ENCODE results near the gene TSPYL2.

The TSPYL2 gene

GRCh38 chrX:53065104-53065503, 17.1 kb upstream of the TSPYL2 start:
- Histone ChIP-seq H3K4me3 (no peak overlapping the region), H3K27me3 (no peaks in the 10 kb centered on the region), H3K9me3 (no peaks in the 10 kb centered on the region), H3K27ac (no peak overlapping the region), H3K4me1 (no peaks in the 10 kb centered on the region), H3K36me3 (no peaks in the 10 kb centered on the region)
- no peak for DNase-seq
- intact Hi-C loops (cut with DNase I; ENCODE audit: low total_unique reads): no loop called here
- no peak for TF ChIP-seq CTCF (IDR thresholded peaks at IDR 0.05)

DNA sequence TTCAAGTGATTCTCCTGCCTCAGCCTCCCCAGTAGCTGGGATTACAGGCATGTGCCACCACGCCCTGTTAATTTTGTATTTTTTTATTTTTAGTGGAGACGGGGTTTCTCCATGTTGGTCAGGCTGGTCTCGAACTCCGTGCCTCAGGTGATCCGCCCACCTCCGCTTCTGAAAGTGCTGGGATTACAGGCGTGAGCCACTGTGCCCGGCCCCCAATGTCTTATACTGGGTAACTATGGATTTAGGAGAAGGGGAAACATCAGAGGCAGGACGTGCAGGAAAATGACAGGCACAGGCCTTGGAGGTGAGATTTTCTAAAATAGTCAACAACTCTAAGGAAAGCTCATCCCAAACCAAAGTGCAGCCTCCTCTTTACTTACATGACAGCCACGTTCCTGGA, 11.1 kb upstream of the TSPYL2 start:
- TF ChIP-seq CTCF (IDR thresholded peaks at IDR 0.05): no peak
- no peaks in the 10 kb centered on the region for H3K27me3 ChIP-seq
- no peak for DNase-seq
- H3K9me3 ChIP-seq: no peaks in the 10 kb centered on the region
- peaks cover 0 to 10% (median 0%) of the 10 kb centered on the region in 4 donors for H3K4me1 ChIP-seq
- H3K36me3 ChIP-seq: no peaks in the 10 kb centered on the region
- intact Hi-C loops (cut with DNase I; ENCODE audit: low total_unique reads): loop anchor here (1.0 kb wide), 1 partner anchor 22 kb away; no protein-coding TSS in a partner anchor
- H3K4me3 ChIP-seq: no peak overlapping the region
- H3K27ac ChIP-seq: peak overlapping the region in 1 of 2 donors; percentile 85

GRCh38 chrX:53071604-53072417, 10.4 kb upstream of the TSPYL2 start:
- peak overlapping the region; percentile 77 to 85 for H3K27ac ChIP-seq
- H3K36me3 ChIP-seq: no peaks in the 10 kb centered on the region
- intact Hi-C loops (cut with DNase I; ENCODE audit: low total_unique reads): loop anchor here (1.0 kb wide), 1 partner anchor 21 kb away; no protein-coding TSS in a partner anchor
- no peaks in the 10 kb centered on the region for H3K27me3 ChIP-seq
- peak overlapping the region; percentile 40 to 45 for H3K4me3 ChIP-seq
- H3K4me1 ChIP-seq: peaks cover 0 to 10% (median 0%) of the 10 kb centered on the region in 4 donors
- TF ChIP-seq CTCF (IDR thresholded peaks at IDR 0.05): peak; percentile 60 to 66
- peak; percentile 83 to 88 for DNase-seq
- H3K9me3 ChIP-seq: no peaks in the 10 kb centered on the region

- TF ChIP-seq CTCF (IDR thresholded peaks at IDR 0.05): no peak
- intact Hi-C loops (cut with DNase I; ENCODE audit: low total_unique reads): no loop called here
These were observed 9.6 kb upstream of the TSPYL2 start for GRCh38 chrX:53072418-53073114.

GRCh38 chrX:53073115-53073586, 9.0 kb upstream of the TSPYL2 start:
- no peak for DNase-seq

More at GRCh38 chrX:53072418-53073114, 9.6 kb upstream of the TSPYL2 start:
- peak overlapping the region; percentile 77 to 85 for H3K27ac ChIP-seq
- H3K4me1 ChIP-seq: peaks cover 0 to 10% (median 0%) of the 10 kb centered on the region in 4 donors
- DNase-seq: no peak
- H3K9me3 ChIP-seq: no peaks in the 10 kb centered on the region
- H3K36me3 ChIP-seq: no peaks in the 10 kb centered on the region
- H3K4me3 ChIP-seq: peak overlapping the region; percentile 40 to 45
- no peaks in the 10 kb centered on the region for H3K27me3 ChIP-seq

More at GRCh38 chrX:53073115-53073586, 9.0 kb upstream of the TSPYL2 start:
- Histone ChIP-seq H3K27ac (peak overlapping the region; percentile 77 to 85), H3K9me3 (no peaks in the 10 kb centered on the region), H3K4me1 (peaks cover 0 to 10% (median 0%) of the 10 kb centered on the region in 4 donors), H3K27me3 (no peaks in the 10 kb centered on the region), H3K36me3 (no peaks in the 10 kb centered on the region), H3K4me3 (no peak overlapping the region)
- intact Hi-C loops (cut with DNase I; ENCODE audit: low total_unique reads): no loop called here
- TF ChIP-seq CTCF (IDR thresholded peaks at IDR 0.05): no peak

All from tibial artery (tissue), 4 donors.